ENCODE data around the gene PNLDC1.
"Not testable (repeated sequence)": the region's sequence is repeated elsewhere in the genome, so short reads cannot be mapped to it uniquely, and the experiment has no call there.

PNLDC1 gene

DNA sequence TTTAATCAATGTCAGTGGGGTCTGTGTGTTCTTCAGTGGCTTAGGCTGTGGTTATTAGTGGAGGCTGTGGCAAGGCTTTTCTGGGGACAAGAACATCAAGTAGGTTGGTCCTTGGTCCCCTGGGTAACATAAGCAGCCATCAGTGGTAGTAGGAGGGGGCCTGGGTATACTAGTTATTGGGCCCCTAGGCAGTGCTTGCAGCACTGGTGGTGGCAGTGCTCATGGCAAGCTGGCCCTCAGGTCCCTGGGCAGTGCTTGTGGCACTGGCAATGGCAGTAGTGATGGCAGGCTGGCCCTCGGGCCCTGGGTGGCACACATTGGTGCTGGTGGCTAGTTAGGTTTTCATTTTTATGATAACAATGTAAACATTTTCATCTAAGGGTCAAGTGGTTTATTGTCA is 58.2 kb downstream of the PNLDC1 start:
- H3K4me3 ChIP-seq (ENCODE audit: low read length), result no peak overlapping the region
- no peak for DNase-seq (ENCODE audit: low read depth)
- TF ChIP-seq, protein P1, sequence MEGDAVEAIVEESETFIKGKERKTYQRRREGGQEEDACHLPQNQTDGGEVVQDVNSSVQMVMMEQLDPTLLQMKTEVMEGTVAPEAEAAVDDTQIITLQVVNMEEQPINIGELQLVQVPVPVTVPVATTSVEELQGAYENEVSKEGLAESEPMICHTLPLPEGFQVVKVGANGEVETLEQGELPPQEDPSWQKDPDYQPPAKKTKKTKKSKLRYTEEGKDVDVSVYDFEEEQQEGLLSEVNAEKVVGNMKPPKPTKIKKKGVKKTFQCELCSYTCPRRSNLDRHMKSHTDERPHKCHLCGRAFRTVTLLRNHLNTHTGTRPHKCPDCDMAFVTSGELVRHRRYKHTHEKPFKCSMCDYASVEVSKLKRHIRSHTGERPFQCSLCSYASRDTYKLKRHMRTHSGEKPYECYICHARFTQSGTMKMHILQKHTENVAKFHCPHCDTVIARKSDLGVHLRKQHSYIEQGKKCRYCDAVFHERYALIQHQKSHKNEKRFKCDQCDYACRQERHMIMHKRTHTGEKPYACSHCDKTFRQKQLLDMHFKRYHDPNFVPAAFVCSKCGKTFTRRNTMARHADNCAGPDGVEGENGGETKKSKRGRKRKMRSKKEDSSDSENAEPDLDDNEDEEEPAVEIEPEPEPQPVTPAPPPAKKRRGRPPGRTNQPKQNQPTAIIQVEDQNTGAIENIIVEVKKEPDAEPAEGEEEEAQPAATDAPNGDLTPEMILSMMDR (conservative IDR thresholded peaks at IDR 0.05; ENCODE audit: low read length), result no peak

DNA sequence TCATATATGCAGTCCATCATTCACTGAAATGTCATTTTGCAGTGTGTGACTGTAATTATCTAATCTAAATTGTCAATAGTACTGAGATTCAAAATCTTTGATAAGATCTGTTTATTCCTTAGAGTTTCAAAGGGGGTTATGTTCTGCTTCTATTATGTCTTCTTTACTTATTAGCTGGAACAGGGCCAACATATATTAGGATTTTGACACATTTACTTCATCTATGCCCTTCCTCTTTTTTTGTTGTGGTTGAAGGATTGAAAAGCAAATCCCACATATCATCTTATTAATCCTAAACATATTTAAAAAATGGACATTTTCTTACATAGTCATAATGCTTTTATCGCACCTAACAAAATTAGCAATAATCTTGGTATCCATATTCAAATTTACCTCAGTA is 60.4 kb downstream of the PNLDC1 start:
- DNase-seq (ENCODE audit: low read depth), result no peak

DNA sequence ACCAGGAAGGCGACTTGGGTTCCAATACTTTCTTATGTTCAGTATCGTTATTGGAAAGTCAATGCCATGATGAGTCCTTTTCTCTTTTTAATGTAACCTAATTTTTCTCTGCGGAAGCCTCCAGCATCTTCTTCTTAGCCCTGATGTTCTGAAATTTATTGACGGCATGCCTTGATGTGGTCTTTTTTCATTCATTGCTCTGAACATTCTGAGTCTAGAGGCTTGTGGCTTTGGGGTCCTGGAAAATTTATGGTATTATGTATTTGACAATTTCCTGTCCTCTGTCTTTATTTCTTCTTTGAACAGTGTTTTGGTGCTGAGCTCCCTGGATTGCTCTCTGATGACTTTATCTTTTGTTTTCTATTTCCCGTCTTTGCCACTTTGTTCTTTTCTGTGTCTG is 62.0 kb downstream of the PNLDC1 start:
- DNase-seq (ENCODE audit: low read depth), result no peak

More for the DNA sequence above, 60.4 kb downstream of the PNLDC1 start:
- TF ChIP-seq, protein P1 (conservative IDR thresholded peaks at IDR 0.05; ENCODE audit: low read length), result no peak
- H3K4me3 ChIP-seq (ENCODE audit: low read length), result no peak overlapping the region

DNA sequence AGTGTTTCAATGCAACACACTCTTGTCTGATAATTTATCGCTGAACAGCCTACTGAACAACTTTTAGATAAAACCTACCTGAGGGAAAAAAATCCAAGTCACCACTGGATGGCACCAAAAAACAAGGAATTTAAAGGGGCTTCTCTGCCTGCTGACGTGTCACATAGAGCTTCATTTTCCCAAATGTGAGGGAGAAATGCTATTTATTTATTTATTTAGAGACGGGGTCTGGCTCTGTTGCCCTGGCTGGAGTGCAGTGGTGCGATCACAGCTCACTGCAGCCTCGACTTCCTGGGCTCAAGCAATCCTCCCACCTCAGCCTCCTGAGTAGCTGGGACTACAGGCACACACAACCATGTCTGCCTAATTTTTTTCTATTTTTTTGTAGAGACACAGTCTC is 63.3 kb downstream of the PNLDC1 start:
- peak; percentile 63 for DNase-seq (ENCODE audit: low read depth)
- not testable (repeated sequence) for H3K4me3 ChIP-seq (ENCODE audit: low read length)
- TF ChIP-seq, protein P1 (conservative IDR thresholded peaks at IDR 0.05; ENCODE audit: low read length), result peak; percentile 63

More for the DNA sequence above, 62.0 kb downstream of the PNLDC1 start:
- H3K4me3 ChIP-seq (ENCODE audit: low read length), result no peak overlapping the region
- TF ChIP-seq, protein P1 (conservative IDR thresholded peaks at IDR 0.05; ENCODE audit: low read length), result no peak

DNA sequence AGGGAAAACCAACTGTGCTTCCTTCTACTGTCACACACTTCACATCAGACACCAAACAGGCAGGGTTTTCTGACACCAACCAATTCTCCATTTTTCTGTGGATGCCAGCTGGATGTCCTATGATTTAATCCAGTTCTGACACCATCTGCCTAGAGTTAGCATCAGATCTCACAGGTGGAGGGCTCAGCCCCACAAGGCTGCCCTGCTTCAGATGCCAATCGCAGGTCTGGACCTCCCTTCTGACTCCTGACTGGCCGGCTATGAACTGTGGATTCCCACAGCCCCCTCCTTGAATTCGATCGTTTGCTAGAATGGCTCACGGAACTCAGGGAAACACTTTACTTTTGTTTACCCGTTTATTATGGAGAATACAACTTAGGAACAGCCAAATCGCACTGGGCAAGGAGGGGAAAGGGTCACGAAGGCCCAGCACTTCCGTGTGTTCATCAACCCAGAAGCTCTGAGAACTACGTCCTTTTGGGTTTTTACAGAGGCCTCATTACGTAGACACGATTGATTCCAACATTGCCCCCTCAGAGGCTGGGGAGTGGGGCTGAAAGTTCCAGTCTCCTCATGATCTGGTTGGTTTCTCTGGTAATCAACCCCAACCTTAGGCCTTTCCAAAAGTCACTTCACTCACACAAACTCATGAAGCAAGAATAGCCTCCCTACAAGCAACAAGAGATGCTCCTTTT is 65.3 kb downstream of the PNLDC1 start:
- DNase-seq (ENCODE audit: low read depth), result no peak
- TF ChIP-seq, protein P1 (conservative IDR thresholded peaks at IDR 0.05; ENCODE audit: low read length), result no peak
- H3K4me3 ChIP-seq (ENCODE audit: low read length), result no peak overlapping the region

DNA sequence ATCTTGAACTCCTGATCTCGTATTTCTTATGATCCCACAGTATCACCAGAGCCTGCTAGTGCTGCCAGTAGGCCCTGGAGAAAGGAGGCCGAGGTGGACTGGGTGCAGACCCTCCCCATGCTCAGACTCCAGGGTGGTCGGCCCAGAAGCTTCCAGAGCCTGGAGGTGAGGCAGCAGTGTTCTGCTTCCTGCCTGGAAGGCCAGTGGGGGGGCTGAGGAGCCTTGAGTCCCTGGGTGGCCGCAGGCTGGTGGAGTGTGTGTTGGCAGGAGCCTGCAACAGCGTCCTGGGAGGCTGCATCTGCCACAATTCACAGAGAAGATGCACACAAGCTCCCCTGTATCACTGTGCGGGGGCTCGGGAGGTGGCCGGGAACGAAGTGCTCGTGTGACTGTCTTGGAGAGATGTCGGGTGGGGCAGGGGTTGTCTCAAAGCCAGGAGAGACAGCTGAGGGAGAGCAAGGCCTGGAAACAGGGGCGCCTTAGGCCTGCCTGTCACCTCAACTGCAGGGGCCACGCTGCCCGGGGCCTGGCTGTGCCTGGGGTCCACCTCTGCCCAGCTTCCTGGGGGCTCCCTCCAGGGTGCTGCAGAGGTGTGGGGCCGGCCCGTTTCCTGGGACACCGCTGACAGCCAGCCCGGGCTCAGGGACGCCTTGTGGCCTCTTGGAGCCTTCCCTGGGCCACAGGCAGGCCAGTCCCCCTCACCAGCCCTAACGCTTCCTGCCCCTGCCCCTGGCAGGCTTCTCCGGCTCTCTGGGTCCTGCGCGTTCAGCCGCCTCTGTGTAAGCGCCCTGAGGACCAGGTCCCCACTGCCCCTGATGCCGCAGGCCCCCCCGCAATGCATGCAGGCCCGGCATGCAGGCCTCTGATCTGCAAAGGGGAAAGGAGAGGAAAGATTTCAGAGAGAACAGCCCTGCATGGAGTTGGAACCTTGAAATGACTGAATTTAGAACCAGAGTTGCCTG is 66.5 kb downstream of the PNLDC1 start:
- H3K4me3 ChIP-seq (ENCODE audit: low read length), result no peak overlapping the region
- TF ChIP-seq, protein P1 (conservative IDR thresholded peaks at IDR 0.05; ENCODE audit: low read length), result no peak
- no peak for DNase-seq (ENCODE audit: low read depth)
